GM19397 (cell line): ENCODE measurements around the gene PLPP1.
"Not testable (repeated sequence)": the region's sequence is repeated elsewhere in the genome, so short reads cannot be mapped to it uniquely, and the experiment has no call there.

Experiments
- ATAC-seq: cut with Tn5 transposase; IDR thresholded peaks from one replicate; pipeline ENCODE4 v1.9.1; 2021; ENCODE audit warnings: mild to moderate bottlenecking, moderate library complexity; ENCODE audit not compliant: unreplicated experiment

PLPP1 gene

DNA sequence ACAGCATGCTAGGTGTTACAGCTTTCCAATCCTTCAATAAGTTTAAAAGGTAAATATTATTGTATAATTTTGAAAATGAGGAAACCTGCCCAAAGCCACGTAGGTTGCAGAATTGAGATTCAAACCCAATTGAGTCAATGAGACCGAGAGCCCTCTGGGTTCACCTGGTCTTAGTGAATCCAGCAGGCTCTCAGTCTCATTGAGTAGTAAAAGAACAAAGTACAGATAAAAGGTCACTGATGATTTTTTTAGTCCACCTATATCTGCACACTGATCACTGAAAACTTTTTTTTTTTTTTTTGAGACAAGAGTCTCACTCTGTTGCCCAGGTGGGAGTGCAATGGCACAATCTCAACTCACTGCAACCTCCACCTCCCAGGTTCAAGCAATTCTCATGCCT, 27.2 kb downstream of the PLPP1 start:
- ATAC-seq: no peak

DNA sequence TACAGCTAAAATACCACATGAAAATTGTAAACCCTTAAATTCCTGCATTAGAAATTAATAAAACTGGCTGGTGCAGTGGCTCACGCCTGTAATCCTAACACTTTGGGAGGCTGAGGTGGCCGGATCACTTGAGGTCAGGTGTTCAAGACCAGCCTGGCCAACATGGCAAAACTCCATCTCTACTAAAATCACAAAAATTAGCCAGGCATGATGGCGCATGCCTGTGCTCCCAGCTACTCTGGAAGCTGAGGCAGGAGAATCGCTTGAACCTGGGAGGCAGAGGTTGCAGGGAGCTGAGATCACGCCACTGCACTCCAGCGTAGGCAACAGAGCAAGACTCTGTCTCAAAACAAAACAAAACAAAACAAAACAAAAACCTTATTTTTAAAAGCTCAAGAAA, 29.1 kb downstream of the PLPP1 start:
- ATAC-seq: not testable (repeated sequence)

GRCh38 chr5:55503917-55504316, 30.8 kb downstream of the PLPP1 start:
- not testable (repeated sequence) for ATAC-seq

DNA sequence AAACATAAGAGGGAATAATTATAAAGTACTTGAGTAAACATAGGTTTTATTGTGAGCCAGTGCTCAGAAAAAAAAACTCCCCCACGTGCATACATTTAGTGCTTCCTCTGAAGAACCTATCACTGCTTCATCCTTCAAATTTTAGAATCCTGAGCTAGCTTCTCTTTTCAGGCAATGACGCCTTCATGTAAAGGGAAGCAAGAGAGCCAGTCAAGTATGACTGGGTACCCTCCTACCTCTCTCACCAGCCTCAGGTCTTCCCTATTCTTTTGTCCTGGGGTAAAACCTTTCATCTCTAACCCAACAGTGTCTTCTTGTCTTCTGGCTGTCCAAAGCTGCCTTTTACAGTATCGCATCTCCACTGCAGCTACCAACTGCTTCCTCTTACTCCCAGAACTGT, 32.0 kb downstream of the PLPP1 start:
- no peak for ATAC-seq

DNA sequence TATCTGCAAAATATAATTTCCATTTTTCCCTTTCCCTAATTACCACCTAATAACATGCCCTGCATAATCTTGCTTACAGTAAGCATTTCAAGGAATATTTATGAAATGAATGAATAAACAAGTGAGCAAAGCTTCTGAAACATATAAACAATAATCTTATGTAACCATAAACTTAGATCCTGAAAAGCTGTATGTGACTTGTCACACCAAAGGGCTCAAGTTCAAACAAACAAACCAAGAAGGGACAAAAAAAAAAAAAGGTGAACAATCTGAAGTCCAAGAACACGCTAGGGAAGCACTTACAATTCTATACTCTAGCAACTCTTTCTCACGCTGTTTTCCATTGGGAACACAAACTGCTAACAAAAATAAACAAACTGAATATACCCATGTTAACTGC, 36.3 kb downstream of the PLPP1 start:
- ATAC-seq: no peak

DNA sequence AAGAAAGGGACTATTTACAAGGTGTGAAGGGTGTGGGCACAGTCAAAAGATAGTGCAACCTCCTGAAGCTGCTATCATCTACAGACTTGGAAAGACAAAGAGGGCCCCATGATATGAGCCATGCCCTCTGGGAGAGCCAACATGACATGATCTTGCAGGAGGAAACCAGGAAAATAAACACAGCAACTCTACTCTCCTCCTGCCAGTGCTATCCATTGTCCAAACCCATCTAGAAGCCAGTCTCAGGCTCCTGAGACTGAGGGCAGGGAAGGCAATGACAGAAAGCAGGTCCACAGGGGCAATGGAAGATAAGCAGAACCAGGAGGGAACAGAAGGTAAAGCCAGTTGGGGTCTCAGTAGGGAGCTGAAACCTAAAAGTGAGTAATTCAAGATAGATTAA, 37.1 kb downstream of the PLPP1 start:
- no peak for ATAC-seq

- ATAC-seq: no peak
These were observed 39.5 kb downstream of the PLPP1 start for GRCh38 chr5:55495216-55495615.

- ATAC-seq: no peak
These were observed 42.3 kb downstream of the PLPP1 start for GRCh38 chr5:55492449-55492848.

DNA sequence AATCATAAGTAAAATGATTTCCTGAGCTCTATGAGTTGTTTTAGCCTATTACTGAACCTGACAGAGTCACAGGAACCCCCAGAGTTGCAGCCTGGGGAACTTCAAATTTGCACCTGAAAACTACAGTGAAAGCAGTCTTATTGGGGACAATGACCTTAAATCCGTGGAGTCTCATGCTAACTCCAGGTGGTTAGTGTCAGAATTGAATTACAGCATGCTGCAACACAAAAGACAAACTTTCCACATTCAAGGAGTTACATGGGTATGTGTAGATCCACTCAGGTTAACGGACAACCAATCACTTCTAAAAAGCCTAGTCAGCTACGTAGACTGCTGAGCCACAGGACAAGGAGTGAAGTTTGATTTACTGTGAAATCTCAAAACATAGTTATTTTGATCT, 49.7 kb downstream of the PLPP1 start:
- ATAC-seq: no peak

- ATAC-seq: no peak
These were observed 50.2 kb downstream of the PLPP1 start for GRCh38 chr5:55484531-55484930.

- ATAC-seq: no peak
These were observed 50.9 kb downstream of the PLPP1 start for GRCh38 chr5:55483885-55484284.

GRCh38 chr5:55481293-55481855, 53.4 kb downstream of the PLPP1 start:
- ATAC-seq: no peak

GRCh38 chr5:55480781-55481180, 54.0 kb downstream of the PLPP1 start:
- no peak for ATAC-seq

- no peak for ATAC-seq
These were observed 62.1 kb downstream of the PLPP1 start for GRCh38 chr5:55472642-55473041.

GRCh38 chr5:55471468-55471867, 63.3 kb downstream of the PLPP1 start:
- ATAC-seq: no peak

DNA sequence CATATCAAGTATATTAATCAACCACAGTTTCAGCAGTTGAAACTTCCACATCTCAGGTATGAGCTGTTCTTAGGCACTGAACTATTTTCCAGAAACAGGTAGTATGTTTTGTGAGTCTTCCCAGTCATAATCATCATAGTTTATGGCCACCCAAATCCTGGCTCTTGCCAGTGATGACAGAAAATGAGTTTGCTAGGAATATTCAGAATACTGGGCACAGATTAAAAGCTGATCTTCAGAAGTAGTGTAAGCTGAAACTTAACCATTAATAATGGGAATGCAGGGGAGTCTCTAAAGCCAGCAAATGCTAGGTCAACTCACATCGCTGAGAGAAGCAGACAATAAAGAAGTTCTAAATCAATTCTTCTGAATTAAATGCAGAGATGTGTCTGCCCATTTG, 64.5 kb downstream of the PLPP1 start:
- ATAC-seq: no peak

GRCh38 chr5:55469839-55470238, 64.9 kb downstream of the PLPP1 start:
- no peak for ATAC-seq

- no peak for ATAC-seq
These were observed 66.8 kb downstream of the PLPP1 start for GRCh38 chr5:55467862-55468551.

DNA sequence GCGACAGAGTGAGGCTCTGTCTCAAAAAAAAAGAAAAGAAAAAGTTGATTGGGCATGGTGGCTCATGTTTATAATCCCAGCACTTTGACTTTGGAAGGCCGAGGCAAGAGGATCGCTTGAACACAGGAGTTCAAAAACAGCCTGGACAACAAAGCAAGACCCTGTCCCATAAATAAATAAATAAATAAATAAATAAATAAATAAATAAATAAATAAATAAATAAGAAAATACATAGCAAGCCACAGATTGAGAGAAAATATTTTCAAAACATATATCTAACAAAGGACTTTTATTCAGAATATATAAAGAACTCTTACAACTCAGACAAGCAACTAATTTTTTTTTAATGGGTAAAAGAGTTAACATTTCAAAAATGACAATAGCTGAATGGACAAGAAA, 71.2 kb downstream of the PLPP1 start:
- ATAC-seq: no peak

DNA sequence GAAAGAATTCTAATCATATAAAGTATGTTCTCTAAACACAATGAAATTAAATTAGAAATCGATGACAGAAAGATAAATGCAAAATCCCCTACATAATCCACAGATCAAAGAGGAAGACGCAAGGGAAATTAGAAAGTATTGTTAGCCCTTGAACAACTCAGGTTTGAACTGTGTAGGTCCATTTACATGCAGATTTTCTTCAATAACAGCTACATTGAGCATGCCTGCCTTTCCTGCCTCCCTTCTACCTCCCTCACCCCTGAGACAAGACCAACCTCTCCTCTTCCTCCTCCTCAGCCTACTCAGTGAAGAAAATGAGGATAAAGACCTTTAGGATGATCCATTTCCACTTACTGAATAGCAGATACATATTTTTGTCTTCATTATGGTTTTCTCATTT, 75.2 kb downstream of the PLPP1 start:
- ATAC-seq: no peak

GRCh38 chr5:55456216-55456895, 78.4 kb downstream of the PLPP1 start:
- no peak for ATAC-seq

GRCh38 chr5:55454282-55454681, 80.5 kb downstream of the PLPP1 start:
- no peak for ATAC-seq
